CD4-positive, alpha-beta T cell (primary cell): ENCODE results near the gene TRIM67. TPM values are rescaled to one million over a fixed set of nuclear protein-coding genes. Genes with fewer than 3 reads are reported as not detected.

ENCODE experiments used
- ATAC-seq: fragments of 200-7000 bp; cut with Tn5 transposase; one replicate; pipeline ENCODE4 v1.10.0; 2022; ENCODE audit warnings: mild to moderate bottlenecking; ENCODE audit not compliant: poor library complexity
- CTCF ChIA-PET: fragments of 350-600 bp; sonication (Branson Sonifier 250); formaldehyde crosslinking; loops from one replicate; lab custom pipeline; 2021; ENCODE audit warnings: antibody characterized with exemption, inconsistent platforms; lab: Charles Lee
- POLR2A ChIA-PET: fragments of 350-600 bp; sonication (Branson Sonifier 250); formaldehyde crosslinking; loops from one replicate; lab custom pipeline; 2021; ENCODE audit warnings: antibody characterized with exemption, inconsistent platforms; lab: Charles Lee
- DNase-seq, 14 experiments: peaks; one replicate each; pipeline ENCODE4 v3.0.0-alpha.2; 2013 to 2020; ENCODE audit warnings: mixed read lengths in 2 of 14
- H3K27ac ChIP-seq, 2 donors: one replicate each; pipeline versions ENCODE4 v1.5.1 to v1.7.0; 2013; ENCODE audit warnings: low read length in 2 of 2, low read depth in 1 of 2, mild to moderate bottlenecking in 1 of 2
- H3K27me3 ChIP-seq, 2 experiments: 1 replicate in 1 of 2; 2 replicates in 1 of 2; pipeline versions ENCODE4 v1.6.1 to v1.7.0; 2013; ENCODE audit warnings: low read length in 2 of 2, control low read depth in 1 of 2, mild to moderate bottlenecking in 1 of 2, moderate library complexity in 1 of 2; ENCODE audit not compliant: insufficient read depth in 2 of 2, control insufficient read depth in 1 of 2
- H3K36me3 ChIP-seq: one replicate; pipeline ENCODE4 v1.6.1; 2013; ENCODE audit warnings: low read length, control low read depth; ENCODE audit not compliant: insufficient read depth
- H3K4me1 ChIP-seq: one replicate; pipeline ENCODE4 v1.6.1; 2013; ENCODE audit warnings: low read length, control low read depth; ENCODE audit not compliant: insufficient read depth
- H3K4me3 ChIP-seq: one replicate; pipeline ENCODE4 v1.5.1; 2013; ENCODE audit warnings: mild to moderate bottlenecking, low read length, moderate library complexity
- H3K9me3 ChIP-seq, 2 experiments: 1 replicate in 1 of 2; 2 replicates in 1 of 2; pipeline versions ENCODE4 v1.6.1 to v1.7.0; 2013; ENCODE audit warnings: low read length in 2 of 2, mild to moderate bottlenecking in 2 of 2, control low read depth in 1 of 2, moderate library complexity in 1 of 2; ENCODE audit not compliant: control insufficient read depth in 1 of 2, insufficient read depth in 1 of 2
- H3K27ac Mint-ChIP-seq: one replicate; pipeline ENCODE4 v1.8.0; 2020; ENCODE audit warnings: mixed read lengths
- H3K27me3 Mint-ChIP-seq: one replicate; pipeline ENCODE4 v1.8.0; 2021; ENCODE audit warnings: mixed read lengths
- H3K36me3 Mint-ChIP-seq: one replicate; pipeline ENCODE4 v1.8.0; 2021; ENCODE audit warnings: low read depth, mixed read lengths
- H3K4me1 Mint-ChIP-seq: one replicate; pipeline ENCODE4 v1.8.0; 2021; ENCODE audit warnings: low read depth, mixed read lengths
- H3K4me3 Mint-ChIP-seq: one replicate; pipeline ENCODE4 v1.8.0; 2020; ENCODE audit warnings: mild to moderate bottlenecking, mixed read lengths
- H3K9me3 Mint-ChIP-seq: one replicate; pipeline ENCODE4 v1.8.0; 2020; ENCODE audit warnings: mixed read lengths
- CTCF ChIP-seq: fragments of 200-600 bp; IDR thresholded peaks from one replicate; pipeline ENCODE4 v1.8.0; 2022; ENCODE audit warnings: antibody characterized with exemption, mild to moderate bottlenecking
- intact Hi-C, 2 experiments: fragments of 100-400 bp; cut with DNase I in 1 of 2; cut with micrococcal nuclease in 1 of 2; formaldehyde crosslinking; loops; one replicate each; pipeline versions ENCODE4 v1.15.1 to v1.9.0; 2023 to 2025; cut with DNase I, micrococcal nuclease
- polyA plus RNA-seq, 2 donors: library from polyadenylated mRNA; unstranded; fragments of 120-200 nt; gene quantifications; one replicate each; pipeline ENCODE4 v1.2.1, GENCODE V29; 2013
- total RNA-seq, 174 experiments: library from RNA in 2 of 174; stranded (reverse) in 2 of 174; gene quantifications; one replicate each; pipeline ENCODE4 v1.2.3 and lab custom pipeline; 2021 to 2026

TRIM67 gene
- total RNA-seq, result not detected
- 0.04 TPM for polyA plus RNA-seq (2013, experiment 1 of 2)
- 0.03 TPM for polyA plus RNA-seq (2013, experiment 2 of 2)
- 0 to 0.16 (median 0) reads per million in 172 experiments for total RNA-seq (lab: John Stamatoyannopoulos, UW)

DNA sequence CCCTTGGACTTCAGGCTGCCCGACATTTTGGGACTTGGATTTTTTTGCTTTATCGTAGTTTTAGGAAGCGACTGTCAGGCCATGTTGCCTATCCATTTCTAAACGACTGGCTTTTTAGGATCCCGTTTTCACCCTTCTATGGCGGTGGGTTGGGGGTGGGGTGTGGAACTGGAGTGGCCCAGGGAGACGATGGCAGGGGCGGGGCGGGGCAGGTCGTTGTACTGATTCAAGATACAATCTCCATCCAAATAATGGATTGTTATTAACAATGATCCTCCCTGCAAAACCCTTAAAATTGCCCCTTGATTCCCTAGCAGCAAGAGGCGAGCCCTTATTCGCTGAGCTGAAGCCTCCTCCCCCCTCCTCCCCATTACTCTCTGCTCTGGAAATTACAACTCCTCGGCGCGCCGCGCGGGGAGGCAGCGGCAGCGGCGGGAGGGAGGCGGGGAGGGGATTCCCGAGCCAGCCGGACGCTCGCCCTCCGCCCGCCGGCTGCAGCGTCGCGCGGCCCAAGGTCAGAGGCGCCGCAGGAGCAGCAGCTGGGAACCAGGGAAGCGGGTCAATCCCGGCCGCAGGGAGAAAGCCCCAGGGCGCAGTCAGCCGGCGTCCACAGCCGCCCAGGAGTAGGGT is at the start of gene TRIM67:
Gene TRIM67, plus strand, starts transcription at position 392 of the 630 bp plus-strand sequence. CDS start 912 bp downstream, outside the sequence.
- H3K27me3 Mint-ChIP-seq, result peaks cover 65% of the 10 kb centered on the region
- H3K36me3 Mint-ChIP-seq, result no peaks in the 10 kb centered on the region
- ATAC-seq, result no peak
- Histone ChIP-seq H3K27me3 (peaks cover 46 to 89% of the 10 kb centered on the region in 2 experiments), H3K4me1 (peaks cover 13% of the 10 kb centered on the region), H3K36me3 (no peaks in the 10 kb centered on the region), H3K27ac (no peak within 1 kb of the TSS), H3K9me3 (peaks cover 0 to 12% of the 10 kb centered on the region in 2 experiments), H3K4me3 (no peak within 1 kb of the TSS)
- no peaks in the 10 kb centered on the region for H3K9me3 Mint-ChIP-seq
- DNase-seq, result no peak
- H3K4me3 Mint-ChIP-seq, result no peak within 1 kb of the TSS
- intact Hi-C loops, result no loop called here
- CTCF ChIA-PET, result no interaction called here
- H3K27ac Mint-ChIP-seq, result no peak within 1 kb of the TSS
- POLR2A ChIA-PET, result no interaction called here
- no peak for TF ChIP-seq CTCF
- H3K4me1 Mint-ChIP-seq, result peaks cover 4% of the 10 kb centered on the region

DNA sequence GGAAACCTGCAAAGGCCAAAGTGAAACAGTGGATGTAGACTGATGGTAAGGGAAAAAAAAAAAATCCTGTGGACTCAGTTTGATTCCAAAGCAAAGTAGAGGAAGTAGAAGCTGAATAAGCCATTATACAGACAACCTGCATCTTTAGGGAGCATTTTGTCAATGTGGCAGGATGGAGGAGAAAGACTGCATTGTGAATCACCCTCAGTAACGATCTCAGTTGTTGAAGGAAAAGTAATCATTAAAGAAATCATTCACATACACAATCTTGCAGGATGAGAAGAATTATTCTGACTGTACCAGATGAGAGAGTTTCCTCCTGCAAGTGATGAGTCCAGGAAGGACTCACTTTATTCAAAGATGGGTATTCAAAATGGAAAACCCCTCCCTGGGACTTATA is 45.1 kb upstream of the TRIM67 start:
- ChIA-PET CTCF (no interaction called here), POLR2A (interaction anchor here (0.6 kb wide), 1 partner anchor 625 kb away, joined by 3 read pairs; no protein-coding TSS in a partner anchor)
- H3K9me3 Mint-ChIP-seq, result peaks cover 9% of the 10 kb centered on the region
- no peaks in the 10 kb centered on the region for H3K4me1 Mint-ChIP-seq
- Histone ChIP-seq H3K4me3 (no peak overlapping the region), H3K9me3 (peaks cover 3 to 4% of the 10 kb centered on the region in 2 experiments), H3K36me3 (no peaks in the 10 kb centered on the region), H3K27ac (no peak overlapping the region), H3K27me3 (peaks cover 3 to 6% of the 10 kb centered on the region in 2 experiments), H3K4me1 (no peaks in the 10 kb centered on the region)
- no peaks in the 10 kb centered on the region for H3K36me3 Mint-ChIP-seq
- intact Hi-C loops, result no loop called here
- H3K27me3 Mint-ChIP-seq, result peaks cover 31% of the 10 kb centered on the region
- ATAC-seq (no peak), DNase-seq (no peak)
- no peak for TF ChIP-seq CTCF
- H3K27ac Mint-ChIP-seq, result no peak overlapping the region
- H3K4me3 Mint-ChIP-seq, result no peak overlapping the region

- no peak overlapping the region for H3K4me3 Mint-ChIP-seq
- TF ChIP-seq CTCF, result no peak
- no peak for DNase-seq
- Histone ChIP-seq H3K27ac (no peak overlapping the region), H3K27me3 (peaks cover 2 to 3% of the 10 kb centered on the region in 2 experiments), H3K36me3 (no peaks in the 10 kb centered on the region), H3K4me3 (no peak overlapping the region), H3K9me3 (peaks cover 0 to 3% of the 10 kb centered on the region in 2 experiments), H3K4me1 (no peaks in the 10 kb centered on the region)
- H3K36me3 Mint-ChIP-seq, result no peaks in the 10 kb centered on the region
- intact Hi-C loops, result no loop called here
- peaks cover 4% of the 10 kb centered on the region for H3K9me3 Mint-ChIP-seq
- ATAC-seq, result no peak
- H3K27me3 Mint-ChIP-seq, result peaks cover 21% of the 10 kb centered on the region
- H3K27ac Mint-ChIP-seq, result no peak overlapping the region
- no peaks in the 10 kb centered on the region for H3K4me1 Mint-ChIP-seq
- ChIA-PET CTCF (no interaction called here), POLR2A (no interaction called here)
These were observed 43.0 kb upstream of the TRIM67 start for GRCh38 chr1:231118704-231119453.
